GM19395 (cell line): ENCODE data around the gene ADAMTS2.

Experiments used
- ATAC-seq: cut with Tn5 transposase; IDR thresholded peaks from one replicate; pipeline ENCODE4 v1.9.1; 2021; ENCODE audit warnings: mild to moderate bottlenecking, moderate library complexity; ENCODE audit not compliant: unreplicated experiment

The ADAMTS2 gene

GRCh38 chr5:179345183-179345432, 153 bp downstream of the ADAMTS2 start:
- no peak for ATAC-seq

- no peak for ATAC-seq
Observed at GRCh38 chr5:179344431-179345182, 654 bp downstream of the ADAMTS2 start.

- ATAC-seq: no peak
Observed at GRCh38 chr5:179343719-179344430, 1.4 kb downstream of the ADAMTS2 start.

- ATAC-seq: no peak
Observed at GRCh38 chr5:179343021-179343718, 2.1 kb downstream of the ADAMTS2 start.

GRCh38 chr5:179342577-179342976, 2.7 kb downstream of the ADAMTS2 start:
- no peak for ATAC-seq

GRCh38 chr5:179340465-179340864, 4.8 kb downstream of the ADAMTS2 start:
- ATAC-seq: no peak

- no peak for ATAC-seq
Observed at GRCh38 chr5:179339996-179340395, 5.3 kb downstream of the ADAMTS2 start.

- no peak for ATAC-seq
Observed at GRCh38 chr5:179339081-179339480, 6.2 kb downstream of the ADAMTS2 start.

GRCh38 chr5:179337796-179338676, 7.2 kb downstream of the ADAMTS2 start:
- no peak for ATAC-seq

GRCh38 chr5:179336871-179337795, 8.1 kb downstream of the ADAMTS2 start:
- no peak for ATAC-seq

GRCh38 chr5:179336126-179336870, 9.0 kb downstream of the ADAMTS2 start:
- no peak for ATAC-seq

- ATAC-seq: no peak
Observed at GRCh38 chr5:179333796-179334761, 11.2 kb downstream of the ADAMTS2 start.

- no peak for ATAC-seq
Observed at GRCh38 chr5:179332741-179333290, 12.4 kb downstream of the ADAMTS2 start.

GRCh38 chr5:179331591-179332375, 13.5 kb downstream of the ADAMTS2 start:
- ATAC-seq: no peak

GRCh38 chr5:179330186-179330900, 14.9 kb downstream of the ADAMTS2 start:
- no peak for ATAC-seq

- ATAC-seq: no peak
Observed at GRCh38 chr5:179328291-179328690, 17.0 kb downstream of the ADAMTS2 start.
